SK-N-MC (cell line): ENCODE data around the gene SLC11A1.

Experiments
- EZH2 ChIP-seq: fragments of 200-600 bp; sonication (generic); IDR thresholded peaks from one replicate; pipeline ENCODE4 v1.6.1; 2017; ENCODE audit warnings: antibody characterized with exemption
- POLR2AphosphoS5 ChIP-seq: IDR thresholded peaks from 2 replicates; pipeline ENCODE4 v1.6.1; 2012; ENCODE audit warnings: mild to moderate bottlenecking, low read depth, low read length, borderline replicate concordance

GRCh38 chr2:218369330-218369729 is 12.7 kb upstream of the SLC11A1 start:
- TF ChIP-seq EZH2 (no peak), POLR2AphosphoS5 (no peak)
